Muscle of back (tissue), 11 donors: ENCODE data around the gene PRDM2. TPM values are rescaled to one million over a fixed set of nuclear protein-coding genes. Genes with fewer than 3 reads are reported as not detected.
A peak's percentile ranks its signal among the peaks of the same experiment; 100 is the strongest.

Experiments used
- DNase-seq, 3 donors: peaks; one replicate each; pipeline versions ENCODE4 v3.0.0 to v3.0.0-alpha.2; 2013
- polyA plus RNA-seq, 10 donors: library from polyadenylated mRNA; unstranded; fragments of 120-200 nt; gene quantifications; one replicate each; pipeline ENCODE4 v1.2.1, GENCODE V29; 2013; ENCODE audit not compliant: insufficient read length in 10 of 10

PRDM2 gene
- polyA plus RNA-seq, 10 donors = 28.3 to 43.8 (median 38.3) TPM

GRCh38 chr1:13761883-13762282 lies 61.9 kb downstream of the PRDM2 start:
- no peak for DNase-seq

- no peak for DNase-seq
Observed at GRCh38 chr1:13762642-13763041, 62.7 kb downstream of the PRDM2 start.

GRCh38 chr1:13763222-13763621 lies 63.2 kb downstream of the PRDM2 start:
- no peak for DNase-seq

- no peak for DNase-seq
Observed at GRCh38 chr1:13763991-13764390, 64.0 kb downstream of the PRDM2 start.

GRCh38 chr1:13764588-13765332 lies 64.8 kb downstream of the PRDM2 start:
- peak in 2 of 3 donors; percentile 39 to 63 for DNase-seq

GRCh38 chr1:13766592-13767564 lies 66.9 kb downstream of the PRDM2 start:
- peak in 1 of 3 donors; percentile 63 for DNase-seq

- no peak for DNase-seq
Observed at GRCh38 chr1:13769212-13769611, 69.2 kb downstream of the PRDM2 start.

GRCh38 chr1:13769830-13770229 lies 69.8 kb downstream of the PRDM2 start:
- DNase-seq = no peak

- DNase-seq = no peak
Observed at GRCh38 chr1:13770743-13771142, 70.8 kb downstream of the PRDM2 start.

GRCh38 chr1:13771745-13772144 lies 71.8 kb downstream of the PRDM2 start:
- no peak for DNase-seq

- no peak for DNase-seq
Observed at GRCh38 chr1:13772271-13772670, 72.3 kb downstream of the PRDM2 start.

GRCh38 chr1:13774121-13774520 lies 74.1 kb downstream of the PRDM2 start:
- DNase-seq = no peak

- DNase-seq = peak in 2 of 3 donors; percentile 60 to 77
Observed at GRCh38 chr1:13775459-13775858, 75.5 kb downstream of the PRDM2 start.

GRCh38 chr1:13775916-13776315 lies 75.9 kb downstream of the PRDM2 start:
- no peak for DNase-seq

- DNase-seq = no peak
Observed at GRCh38 chr1:13778431-13778830, 78.4 kb downstream of the PRDM2 start.

- DNase-seq = peak in 1 of 3 donors; percentile 41
Observed at GRCh38 chr1:13779930-13780329, 79.9 kb downstream of the PRDM2 start.

GRCh38 chr1:13780780-13781179 lies 80.8 kb downstream of the PRDM2 start:
- DNase-seq = no peak

- DNase-seq = no peak
Observed at GRCh38 chr1:13781228-13781627, 81.2 kb downstream of the PRDM2 start.

GRCh38 chr1:13781907-13782633 lies 82.1 kb downstream of the PRDM2 start:
- DNase-seq = peak; percentile 59 to 82 (median 62)

- no peak for DNase-seq
Observed at GRCh38 chr1:13782634-13783360, 82.8 kb downstream of the PRDM2 start.

GRCh38 chr1:13783551-13783950 lies 83.6 kb downstream of the PRDM2 start:
- DNase-seq = no peak
